ENCODE results near the gene GNPAT.

The GNPAT gene

GRCh38 chr1:231216498-231216897, 24.5 kb upstream of the GNPAT start:
- Histone ChIP-seq H3K27me3 (ENCODE audit: control insufficient read depth, insufficient read depth, low read length) (peaks cover 3% of the 10 kb centered on the region), H3K36me3 (ENCODE audit: control insufficient read depth, insufficient read depth, low read length) (no peaks in the 10 kb centered on the region), H3K4me1 (ENCODE audit: control insufficient read depth, insufficient read depth, low read length) (no peaks in the 10 kb centered on the region), H3K4me3 (ENCODE audit: low read length) (no peak overlapping the region), H3K9ac (ENCODE audit: low read length) (no peak overlapping the region), H3K27ac (ENCODE audit: low read depth, low read length) (no peak overlapping the region)

GRCh38 chr1:231217056-231217455, 24.0 kb upstream of the GNPAT start:
- no peaks in the 10 kb centered on the region for H3K4me1 ChIP-seq (ENCODE audit: control insufficient read depth, insufficient read depth, low read length)
- peaks cover 3% of the 10 kb centered on the region for H3K27me3 ChIP-seq (ENCODE audit: control insufficient read depth, insufficient read depth, low read length)
- H3K27ac ChIP-seq (ENCODE audit: low read depth, low read length) = no peak overlapping the region
- H3K9ac ChIP-seq (ENCODE audit: low read length) = no peak overlapping the region
- no peaks in the 10 kb centered on the region for H3K36me3 ChIP-seq (ENCODE audit: control insufficient read depth, insufficient read depth, low read length)
- H3K4me3 ChIP-seq (ENCODE audit: low read length) = no peak overlapping the region

GRCh38 chr1:231218078-231218477, 22.9 kb upstream of the GNPAT start:
- no peaks in the 10 kb centered on the region for H3K27me3 ChIP-seq (ENCODE audit: control insufficient read depth, insufficient read depth, low read length)
- H3K36me3 ChIP-seq (ENCODE audit: control insufficient read depth, insufficient read depth, low read length) = peaks cover 2% of the 10 kb centered on the region
- H3K27ac ChIP-seq (ENCODE audit: low read depth, low read length) = no peak overlapping the region
- H3K4me3 ChIP-seq (ENCODE audit: low read length) = no peak overlapping the region
- no peak overlapping the region for H3K9ac ChIP-seq (ENCODE audit: low read length)
- no peaks in the 10 kb centered on the region for H3K4me1 ChIP-seq (ENCODE audit: control insufficient read depth, insufficient read depth, low read length)

- no peaks in the 10 kb centered on the region for H3K27me3 ChIP-seq (ENCODE audit: control insufficient read depth, insufficient read depth, low read length)
- peaks cover 7% of the 10 kb centered on the region for H3K36me3 ChIP-seq (ENCODE audit: control insufficient read depth, insufficient read depth, low read length)
- H3K4me3 ChIP-seq (ENCODE audit: low read length) = no peak overlapping the region
- no peak overlapping the region for H3K27ac ChIP-seq (ENCODE audit: low read depth, low read length)
- no peak overlapping the region for H3K9ac ChIP-seq (ENCODE audit: low read length)
- H3K4me1 ChIP-seq (ENCODE audit: control insufficient read depth, insufficient read depth, low read length) = no peaks in the 10 kb centered on the region
Measured at GRCh38 chr1:231219422-231220401, 21.3 kb upstream of the GNPAT start.

- Histone ChIP-seq H3K4me1 (ENCODE audit: control insufficient read depth, insufficient read depth, low read length) (no peaks in the 10 kb centered on the region), H3K27ac (ENCODE audit: low read depth, low read length) (no peak overlapping the region), H3K36me3 (ENCODE audit: control insufficient read depth, insufficient read depth, low read length) (peaks cover 9% of the 10 kb centered on the region)
Measured at GRCh38 chr1:231220801-231221200, 20.2 kb upstream of the GNPAT start.

GRCh38 chr1:231226156-231226555, 14.9 kb upstream of the GNPAT start:
- H3K27me3 ChIP-seq (ENCODE audit: control insufficient read depth, insufficient read depth, low read length) = no peaks in the 10 kb centered on the region
- no peak overlapping the region for H3K4me3 ChIP-seq (ENCODE audit: low read length)
- no peaks in the 10 kb centered on the region for H3K4me1 ChIP-seq (ENCODE audit: control insufficient read depth, insufficient read depth, low read length)
- peaks cover 23% of the 10 kb centered on the region for H3K36me3 ChIP-seq (ENCODE audit: control insufficient read depth, insufficient read depth, low read length)
- H3K9ac ChIP-seq (ENCODE audit: low read length) = no peak overlapping the region
- no peak overlapping the region for H3K27ac ChIP-seq (ENCODE audit: low read depth, low read length)

More at GRCh38 chr1:231220801-231221200, 20.2 kb upstream of the GNPAT start:
- no peaks in the 10 kb centered on the region for H3K27me3 ChIP-seq (ENCODE audit: control insufficient read depth, insufficient read depth, low read length)
- no peak overlapping the region for H3K4me3 ChIP-seq (ENCODE audit: low read length)
- H3K9ac ChIP-seq (ENCODE audit: low read length) = no peak overlapping the region

GRCh38 chr1:231231511-231231910, 9.5 kb upstream of the GNPAT start:
- Histone ChIP-seq H3K36me3 (ENCODE audit: control insufficient read depth, insufficient read depth, low read length) (peaks cover 9% of the 10 kb centered on the region), H3K4me3 (ENCODE audit: low read length) (no peak overlapping the region), H3K27ac (ENCODE audit: low read depth, low read length) (no peak overlapping the region), H3K27me3 (ENCODE audit: control insufficient read depth, insufficient read depth, low read length) (no peaks in the 10 kb centered on the region), H3K4me1 (ENCODE audit: control insufficient read depth, insufficient read depth, low read length) (no peaks in the 10 kb centered on the region), H3K9ac (ENCODE audit: low read length) (no peak overlapping the region)

- no peaks in the 10 kb centered on the region for H3K4me1 ChIP-seq (ENCODE audit: control insufficient read depth, insufficient read depth, low read length)
- peaks cover 6% of the 10 kb centered on the region for H3K36me3 ChIP-seq (ENCODE audit: control insufficient read depth, insufficient read depth, low read length)
- no peak overlapping the region for H3K4me3 ChIP-seq (ENCODE audit: low read length)
- H3K9ac ChIP-seq (ENCODE audit: low read length) = no peak overlapping the region
- no peaks in the 10 kb centered on the region for H3K27me3 ChIP-seq (ENCODE audit: control insufficient read depth, insufficient read depth, low read length)
- H3K27ac ChIP-seq (ENCODE audit: low read depth, low read length) = no peak overlapping the region
Measured at GRCh38 chr1:231232870-231233734, 7.9 kb upstream of the GNPAT start.

- H3K27me3 ChIP-seq (ENCODE audit: control insufficient read depth, insufficient read depth, low read length) = no peaks in the 10 kb centered on the region
- H3K4me3 ChIP-seq (ENCODE audit: low read length) = no peak overlapping the region
- H3K36me3 ChIP-seq (ENCODE audit: control insufficient read depth, insufficient read depth, low read length) = peaks cover 11% of the 10 kb centered on the region
- H3K9ac ChIP-seq (ENCODE audit: low read length) = no peak overlapping the region
- no peaks in the 10 kb centered on the region for H3K4me1 ChIP-seq (ENCODE audit: control insufficient read depth, insufficient read depth, low read length)
- H3K27ac ChIP-seq (ENCODE audit: low read depth, low read length) = no peak overlapping the region
Measured at GRCh38 chr1:231233735-231234417, 7.1 kb upstream of the GNPAT start.

- H3K4me1 ChIP-seq (ENCODE audit: control insufficient read depth, insufficient read depth, low read length) = peaks cover under 1% of the 10 kb centered on the region
- H3K36me3 ChIP-seq (ENCODE audit: control insufficient read depth, insufficient read depth, low read length) = peaks cover 11% of the 10 kb centered on the region
- no peaks in the 10 kb centered on the region for H3K27me3 ChIP-seq (ENCODE audit: control insufficient read depth, insufficient read depth, low read length)
- no peak overlapping the region for H3K27ac ChIP-seq (ENCODE audit: low read depth, low read length)
- no peak overlapping the region for H3K9ac ChIP-seq (ENCODE audit: low read length)
- no peak overlapping the region for H3K4me3 ChIP-seq (ENCODE audit: low read length)
Measured at GRCh38 chr1:231234506-231234905, 6.5 kb upstream of the GNPAT start.

GRCh38 chr1:231235526-231236207, 5.3 kb upstream of the GNPAT start:
- H3K4me1 ChIP-seq (ENCODE audit: control insufficient read depth, insufficient read depth, low read length) = peaks cover 9% of the 10 kb centered on the region
- H3K27me3 ChIP-seq (ENCODE audit: control insufficient read depth, insufficient read depth, low read length) = no peaks in the 10 kb centered on the region
- no peak overlapping the region for H3K9ac ChIP-seq (ENCODE audit: low read length)
- H3K36me3 ChIP-seq (ENCODE audit: control insufficient read depth, insufficient read depth, low read length) = peaks cover 11% of the 10 kb centered on the region
- H3K27ac ChIP-seq (ENCODE audit: low read depth, low read length) = no peak overlapping the region
- H3K4me3 ChIP-seq (ENCODE audit: low read length) = no peak overlapping the region

Data from rectal smooth muscle tissue (tissue), 1 donor.